ENCODE results near the gene PKLR.

PKLR gene

DNA sequence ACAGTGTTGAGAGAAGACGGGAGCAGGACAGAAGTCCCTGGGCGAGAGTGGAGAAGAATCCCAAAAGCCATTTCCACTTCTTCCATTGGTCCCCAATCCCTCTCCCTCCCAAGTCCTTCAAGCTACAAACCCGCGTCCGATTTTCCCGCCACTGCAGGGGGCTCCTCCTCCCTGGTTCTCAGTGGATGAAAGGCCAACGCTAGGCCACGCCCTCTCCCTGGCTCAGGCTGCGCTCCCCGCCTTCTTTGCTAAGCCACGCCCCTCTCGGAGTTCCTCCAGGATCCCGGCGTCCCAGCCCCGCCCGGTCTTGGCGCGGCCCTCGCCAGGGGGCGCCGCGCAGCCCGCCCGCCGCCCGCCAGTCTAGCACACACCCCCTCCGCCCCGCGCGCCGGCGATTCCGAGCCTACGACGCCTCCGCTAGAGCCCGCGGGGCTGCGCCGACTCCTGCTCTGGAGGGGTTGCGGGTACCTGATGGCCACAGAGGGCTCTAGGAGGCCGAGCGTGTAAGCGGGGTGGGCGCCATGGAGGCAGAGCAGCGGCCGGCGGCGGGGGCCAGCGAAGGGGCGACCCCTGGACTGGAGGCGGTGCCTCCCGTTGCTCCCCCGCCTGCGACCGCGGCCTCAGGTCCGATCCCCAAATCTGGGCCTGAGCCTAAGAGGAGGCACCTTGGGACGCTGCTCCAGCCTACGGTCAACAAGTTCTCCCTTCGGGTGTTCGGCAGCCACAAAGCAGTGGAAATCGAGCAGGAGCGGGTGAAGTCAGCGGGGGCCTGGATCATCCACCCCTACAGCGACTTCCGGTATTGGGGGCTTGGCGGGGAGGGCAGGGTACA lies 24.0 kb downstream of the PKLR start, which contains the start of gene HCN3:
TSS of gene HCN3 (plus strand) at position 394 of the 832 bp plus-strand sequence. CDS start at position 522, 128 bp downstream.
- TF ChIP-seq, protein P1, sequence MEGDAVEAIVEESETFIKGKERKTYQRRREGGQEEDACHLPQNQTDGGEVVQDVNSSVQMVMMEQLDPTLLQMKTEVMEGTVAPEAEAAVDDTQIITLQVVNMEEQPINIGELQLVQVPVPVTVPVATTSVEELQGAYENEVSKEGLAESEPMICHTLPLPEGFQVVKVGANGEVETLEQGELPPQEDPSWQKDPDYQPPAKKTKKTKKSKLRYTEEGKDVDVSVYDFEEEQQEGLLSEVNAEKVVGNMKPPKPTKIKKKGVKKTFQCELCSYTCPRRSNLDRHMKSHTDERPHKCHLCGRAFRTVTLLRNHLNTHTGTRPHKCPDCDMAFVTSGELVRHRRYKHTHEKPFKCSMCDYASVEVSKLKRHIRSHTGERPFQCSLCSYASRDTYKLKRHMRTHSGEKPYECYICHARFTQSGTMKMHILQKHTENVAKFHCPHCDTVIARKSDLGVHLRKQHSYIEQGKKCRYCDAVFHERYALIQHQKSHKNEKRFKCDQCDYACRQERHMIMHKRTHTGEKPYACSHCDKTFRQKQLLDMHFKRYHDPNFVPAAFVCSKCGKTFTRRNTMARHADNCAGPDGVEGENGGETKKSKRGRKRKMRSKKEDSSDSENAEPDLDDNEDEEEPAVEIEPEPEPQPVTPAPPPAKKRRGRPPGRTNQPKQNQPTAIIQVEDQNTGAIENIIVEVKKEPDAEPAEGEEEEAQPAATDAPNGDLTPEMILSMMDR (IDR thresholded peaks at IDR 0.05; ENCODE audit: low read depth, low read length), result peak; percentile 17; the same call in 1 of the 2 replicates

DNA sequence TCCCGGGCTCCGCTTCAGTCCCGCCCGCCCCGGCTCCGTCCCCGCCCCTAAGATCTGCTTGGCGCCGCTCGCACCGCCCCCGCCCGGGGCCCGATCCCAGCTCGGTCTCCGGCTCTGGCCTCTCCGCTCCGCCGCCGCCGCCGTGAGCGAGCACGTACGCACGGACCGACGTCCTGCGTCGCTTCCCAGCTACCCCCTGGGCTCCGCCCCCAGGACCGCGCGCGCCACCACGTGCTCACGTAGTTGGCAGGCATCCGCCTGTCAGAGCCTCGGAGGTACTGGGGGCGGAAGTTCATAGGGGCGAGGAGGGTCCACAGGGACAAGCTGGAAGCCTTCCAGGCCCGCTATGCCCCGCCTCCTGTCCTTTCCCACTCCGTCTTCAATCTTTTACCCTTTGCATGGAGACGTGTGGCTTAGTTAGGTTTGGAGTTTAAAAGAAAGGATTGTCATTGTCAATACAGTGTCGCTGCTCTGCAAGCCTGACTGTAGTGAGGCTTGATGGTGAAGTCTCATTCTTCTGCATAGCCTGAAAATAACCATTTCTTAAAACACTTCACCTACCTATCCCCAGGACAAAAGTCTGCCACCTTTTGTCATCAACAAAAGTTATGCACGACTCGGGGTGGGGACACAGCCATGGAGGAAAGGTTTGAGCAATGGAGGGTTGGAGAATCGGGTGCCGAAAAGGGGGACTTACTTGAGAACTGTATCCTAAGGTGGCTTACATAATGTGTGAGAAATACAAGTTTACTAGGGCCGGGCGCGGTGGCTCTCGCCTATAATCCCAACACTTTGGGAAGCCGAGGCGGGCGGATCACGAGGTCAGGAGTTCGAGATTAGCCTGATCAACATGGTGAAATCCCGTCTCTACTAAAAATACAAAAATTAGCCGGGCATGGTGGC lies 27.6 kb downstream of the PKLR start, which contains the start of gene CLK2:
TSS of gene CLK2 (minus strand) at position 162 of the 903 bp plus-strand sequence. CDS start 2,527 bp downstream, outside the sequence.
- TF ChIP-seq, protein P1 (IDR thresholded peaks at IDR 0.05; ENCODE audit: low read depth, low read length), result no peak
- peak within 1 kb of the TSS; percentile 85 for H3K4me3 ChIP-seq (ENCODE audit: low read depth, low read length)

More for the DNA sequence above, 24.0 kb downstream of the PKLR start, which contains the start of gene HCN3:
- H3K4me3 ChIP-seq (ENCODE audit: low read depth, low read length), result peak within 1 kb of the TSS; percentile 70

DNA sequence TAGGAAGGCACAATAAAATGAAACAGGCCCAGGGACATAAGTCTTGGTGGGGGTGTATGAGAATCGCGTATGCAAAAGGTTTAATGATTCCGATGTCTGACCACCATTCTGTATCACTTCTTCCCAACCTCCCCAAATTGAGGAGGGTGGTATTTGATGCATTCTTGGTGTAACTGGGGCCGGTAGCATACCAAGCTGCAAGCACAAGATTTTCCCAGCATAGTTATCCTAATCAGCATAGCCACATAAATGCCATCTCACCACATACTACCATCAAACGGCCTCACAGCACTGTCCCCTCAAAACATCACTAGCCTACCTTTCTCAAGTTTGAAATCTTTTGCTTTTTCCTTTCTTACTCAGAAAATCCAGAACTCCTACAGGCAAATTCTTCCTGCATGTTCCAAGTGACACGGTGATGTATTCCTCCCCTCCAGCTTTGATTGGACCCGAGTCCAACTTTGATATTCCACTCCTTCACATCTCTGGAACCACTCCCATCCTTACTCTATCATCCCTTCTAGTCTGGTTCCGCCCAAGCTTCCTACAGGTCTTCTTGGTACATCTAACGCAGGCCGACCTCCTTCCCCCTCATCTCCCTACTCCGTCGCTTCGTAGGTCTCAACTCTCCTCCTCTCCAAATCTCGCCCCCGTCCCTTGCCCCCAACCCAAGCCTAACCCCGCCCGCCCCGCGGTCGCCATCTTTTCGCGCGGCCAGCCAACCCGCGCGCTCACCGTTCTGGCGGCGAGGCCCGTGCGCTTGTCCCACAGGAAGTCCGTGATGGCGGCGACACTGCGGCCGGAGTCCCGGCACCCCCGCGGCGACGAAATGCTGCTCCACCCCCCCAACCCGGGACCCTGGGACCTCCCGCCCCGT lies 28.5 kb downstream of the PKLR start:
- TF ChIP-seq, protein P1 (IDR thresholded peaks at IDR 0.05; ENCODE audit: low read depth, low read length), result no peak
- peak overlapping the region; percentile 85 for H3K4me3 ChIP-seq (ENCODE audit: low read depth, low read length)

DNA sequence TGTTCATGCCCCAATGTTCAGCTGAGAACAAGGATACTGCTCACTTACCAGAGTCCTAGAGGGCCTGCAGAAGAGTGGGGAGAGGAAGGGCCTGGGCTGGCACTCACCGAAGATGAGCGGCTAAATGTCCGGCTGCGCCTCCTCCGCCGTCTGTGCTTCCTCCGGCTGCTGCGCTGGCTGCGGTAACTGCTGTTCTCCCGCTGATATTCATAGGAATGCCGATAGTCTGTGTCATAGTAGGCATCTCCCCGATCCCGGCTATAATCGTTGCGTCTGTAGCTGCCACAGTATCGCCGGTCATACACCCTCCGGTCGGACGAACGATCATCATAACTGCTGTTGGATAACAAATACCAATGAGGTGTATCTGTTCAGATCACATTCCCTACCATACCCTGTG lies 31.9 kb downstream of the PKLR start:
- TF ChIP-seq, protein P1 (IDR thresholded peaks at IDR 0.05; ENCODE audit: low read depth, low read length), result no peak
- no peak overlapping the region for H3K4me3 ChIP-seq (ENCODE audit: low read depth, low read length)

DNA sequence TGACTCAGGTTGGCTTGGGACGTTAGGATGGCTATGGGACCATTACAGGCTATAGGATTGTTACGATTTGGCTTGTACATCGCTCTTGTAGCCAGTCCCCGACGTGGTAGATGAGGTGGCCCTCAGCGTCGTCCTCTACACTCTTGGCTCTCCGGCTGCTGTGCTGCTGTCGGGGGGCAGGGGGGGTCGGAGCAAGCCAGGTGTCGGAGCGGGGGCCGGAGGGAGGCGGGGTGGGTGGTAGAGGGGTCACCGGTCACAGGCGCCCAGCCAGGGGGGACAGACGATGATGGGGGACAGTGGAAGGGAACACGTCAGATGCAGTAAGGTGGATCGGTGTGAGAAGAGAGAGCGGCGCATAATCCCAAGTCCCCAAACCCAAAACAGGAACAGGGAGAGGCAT lies 32.6 kb downstream of the PKLR start:
- TF ChIP-seq, protein P1 (IDR thresholded peaks at IDR 0.05; ENCODE audit: low read depth, low read length), result no peak
- no peak overlapping the region for H3K4me3 ChIP-seq (ENCODE audit: low read depth, low read length)

DNA sequence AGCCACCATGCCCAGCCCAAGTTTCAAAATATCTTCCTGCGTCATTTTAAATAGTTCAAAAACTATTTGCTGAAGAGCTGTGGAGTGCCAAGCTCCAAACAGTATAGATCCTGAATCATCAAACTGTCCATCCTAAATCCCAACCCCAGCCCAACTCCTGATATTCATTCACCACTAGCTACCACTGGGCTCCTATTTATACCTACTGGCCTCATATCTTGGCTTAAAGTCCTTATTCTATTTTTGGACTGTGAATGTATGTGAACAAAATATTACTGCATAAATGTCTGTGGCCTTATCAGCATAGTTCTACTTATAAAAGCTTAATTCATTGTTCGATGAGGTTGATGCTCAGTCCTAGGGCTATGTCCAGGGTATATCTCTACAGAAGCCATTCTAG lies 33.9 kb downstream of the PKLR start:
- H3K4me3 ChIP-seq (ENCODE audit: low read depth, low read length), result no peak overlapping the region
- TF ChIP-seq, protein P1 (IDR thresholded peaks at IDR 0.05; ENCODE audit: low read depth, low read length), result no peak

All from WI38 (cell line).